HEK293 (cell line): ENCODE data around the gene ENAH.

ENCODE experiments used
- CTCF ChIP-seq: fragments of 450-650 bp; formaldehyde crosslinking; IDR thresholded peaks from 2 replicates; pipeline ENCODE4 v1.5.1; 2016; ENCODE audit warnings: missing biosample characterization, missing genetic modification characterization
- GLIS1 ChIP-seq: fragments of 450-650 bp; formaldehyde crosslinking; IDR thresholded peaks from 2 replicates; pipeline ENCODE4 v1.5.1; 2016; ENCODE audit warnings: missing biosample characterization, missing genetic modification characterization
- GLIS2 ChIP-seq: fragments of 450-650 bp; formaldehyde crosslinking; IDR thresholded peaks from 2 replicates; pipeline ENCODE4 v1.5.1; 2016; ENCODE audit warnings: missing biosample characterization, missing genetic modification characterization
- MZF1 ChIP-seq: fragments of 450-650 bp; formaldehyde crosslinking; IDR thresholded peaks from 2 replicates; pipeline ENCODE4 v1.5.1; 2017; ENCODE audit warnings: missing biosample characterization, missing genetic modification characterization, borderline replicate concordance
- OSR2 ChIP-seq: fragments of 450-650 bp; formaldehyde crosslinking; IDR thresholded peaks from 2 replicates; pipeline ENCODE4 v1.5.1; 2016; ENCODE audit warnings: missing biosample characterization, missing genetic modification characterization
- PRDM10 ChIP-seq: fragments of 450-650 bp; formaldehyde crosslinking; IDR thresholded peaks from 2 replicates; pipeline ENCODE4 v1.5.1; 2016; ENCODE audit warnings: missing biosample characterization, missing genetic modification characterization
- RBAK ChIP-seq: fragments of 450-650 bp; formaldehyde crosslinking; IDR thresholded peaks from 2 replicates; pipeline ENCODE4 v1.5.1; 2016; ENCODE audit warnings: missing biosample characterization, missing genetic modification characterization
- SCRT2 ChIP-seq: fragments of 450-650 bp; formaldehyde crosslinking; IDR thresholded peaks from 2 replicates; pipeline ENCODE4 v1.5.1; 2016; ENCODE audit warnings: missing biosample characterization, missing genetic modification characterization
- SP2 ChIP-seq: fragments of 450-650 bp; formaldehyde crosslinking; IDR thresholded peaks from 2 replicates; pipeline ENCODE4 v1.5.1; 2016; ENCODE audit warnings: missing biosample characterization, missing genetic modification characterization
- SP7 ChIP-seq: fragments of 450-650 bp; formaldehyde crosslinking; IDR thresholded peaks from 2 replicates; pipeline ENCODE4 v1.5.1; 2016; ENCODE audit warnings: missing biosample characterization, missing genetic modification characterization
- TCF7L2 ChIP-seq: IDR thresholded peaks from 2 replicates; pipeline ENCODE4 v1.6.1; 2011; ENCODE audit warnings: low read depth, mild to moderate bottlenecking, inconsistent platforms, low read length, moderate library complexity, borderline replicate concordance
- WT1 ChIP-seq: fragments of 450-650 bp; formaldehyde crosslinking; IDR thresholded peaks from 2 replicates; pipeline ENCODE4 v1.5.1; 2016; ENCODE audit warnings: missing biosample characterization, missing genetic modification characterization
- YY1 ChIP-seq: fragments of 450-650 bp; formaldehyde crosslinking; IDR thresholded peaks from 2 replicates; pipeline ENCODE4 v1.5.1; 2018; ENCODE audit warnings: missing biosample characterization, missing genetic modification characterization
- YY2 ChIP-seq: fragments of 450-650 bp; formaldehyde crosslinking; IDR thresholded peaks from 2 replicates; pipeline ENCODE4 v1.5.1; 2016; ENCODE audit warnings: missing biosample characterization, missing genetic modification characterization
- ZBTB8A ChIP-seq: fragments of 450-650 bp; formaldehyde crosslinking; IDR thresholded peaks from 2 replicates; pipeline ENCODE4 v1.5.1; 2016; ENCODE audit warnings: missing biosample characterization, missing genetic modification characterization
- ZNF16 ChIP-seq: fragments of 450-650 bp; formaldehyde crosslinking; IDR thresholded peaks from 2 replicates; pipeline ENCODE4 v1.5.1; 2016; ENCODE audit warnings: low read depth, missing biosample characterization, missing genetic modification characterization
- ZNF223 ChIP-seq: fragments of 450-650 bp; formaldehyde crosslinking; IDR thresholded peaks from 2 replicates; pipeline ENCODE4 v1.5.1; 2016; ENCODE audit warnings: missing biosample characterization, missing genetic modification characterization
- ZNF266 ChIP-seq: fragments of 450-650 bp; formaldehyde crosslinking; IDR thresholded peaks from 2 replicates; pipeline ENCODE4 v1.5.1; 2016; ENCODE audit warnings: missing biosample characterization, missing genetic modification characterization, low read depth
- ZNF341 ChIP-seq: fragments of 450-650 bp; formaldehyde crosslinking; IDR thresholded peaks from 2 replicates; pipeline ENCODE4; 2016; ENCODE audit warnings: low read depth, missing biosample characterization, missing genetic modification characterization
- ZNF362 ChIP-seq: fragments of 450-650 bp; formaldehyde crosslinking; IDR thresholded peaks from 2 replicates; pipeline ENCODE4 v1.5.1; 2016; ENCODE audit warnings: missing biosample characterization, missing genetic modification characterization
- ZNF394 ChIP-seq: fragments of 450-650 bp; formaldehyde crosslinking; IDR thresholded peaks from 2 replicates; pipeline ENCODE4 v1.5.1; 2016; ENCODE audit warnings: missing biosample characterization, missing genetic modification characterization, mild to moderate bottlenecking, moderate library complexity, borderline replicate concordance
- ZNF404 ChIP-seq: fragments of 450-650 bp; formaldehyde crosslinking; IDR thresholded peaks from 2 replicates; pipeline ENCODE4 v1.5.1; 2017; ENCODE audit warnings: missing biosample characterization, missing genetic modification characterization
- ZNF423 ChIP-seq: fragments of 450-650 bp; formaldehyde crosslinking; IDR thresholded peaks from 2 replicates; pipeline ENCODE4 v1.5.1; 2016; ENCODE audit warnings: missing biosample characterization, missing genetic modification characterization
- ZNF514 ChIP-seq: fragments of 450-650 bp; formaldehyde crosslinking; IDR thresholded peaks from 2 replicates; pipeline ENCODE4 v1.5.1; 2016; ENCODE audit warnings: missing biosample characterization, missing genetic modification characterization
- ZNF558 ChIP-seq: fragments of 450-650 bp; formaldehyde crosslinking; IDR thresholded peaks from 2 replicates; pipeline ENCODE4 v1.5.1; 2016; ENCODE audit warnings: missing biosample characterization, missing genetic modification characterization
- ZNF585B ChIP-seq: fragments of 450-650 bp; formaldehyde crosslinking; IDR thresholded peaks from 2 replicates; pipeline ENCODE4 v1.5.1; 2016; ENCODE audit warnings: missing biosample characterization, missing genetic modification characterization
- ZNF701 ChIP-seq: fragments of 450-650 bp; formaldehyde crosslinking; IDR thresholded peaks from 2 replicates; pipeline ENCODE4 v1.5.1; 2016; ENCODE audit warnings: missing biosample characterization, missing genetic modification characterization
- ZNF843 ChIP-seq: fragments of 450-650 bp; formaldehyde crosslinking; IDR thresholded peaks from 2 replicates; pipeline ENCODE4 v1.5.1; 2016; ENCODE audit warnings: missing biosample characterization, missing genetic modification characterization
- TF ChIP-seq, protein P1 (sequence below): fragments of 450-650 bp; formaldehyde crosslinking; IDR thresholded peaks from 2 replicates; pipeline ENCODE4 v1.5.1; 2016; ENCODE audit warnings: missing biosample characterization, missing genetic modification characterization, borderline replicate concordance
- TF ChIP-seq, protein P2 (sequence below): IDR thresholded peaks from 2 replicates; pipeline ENCODE4 v1.6.1; 2011; ENCODE audit warnings: mild to moderate bottlenecking, low read depth, low read length, borderline replicate concordance

ENAH gene

DNA sequence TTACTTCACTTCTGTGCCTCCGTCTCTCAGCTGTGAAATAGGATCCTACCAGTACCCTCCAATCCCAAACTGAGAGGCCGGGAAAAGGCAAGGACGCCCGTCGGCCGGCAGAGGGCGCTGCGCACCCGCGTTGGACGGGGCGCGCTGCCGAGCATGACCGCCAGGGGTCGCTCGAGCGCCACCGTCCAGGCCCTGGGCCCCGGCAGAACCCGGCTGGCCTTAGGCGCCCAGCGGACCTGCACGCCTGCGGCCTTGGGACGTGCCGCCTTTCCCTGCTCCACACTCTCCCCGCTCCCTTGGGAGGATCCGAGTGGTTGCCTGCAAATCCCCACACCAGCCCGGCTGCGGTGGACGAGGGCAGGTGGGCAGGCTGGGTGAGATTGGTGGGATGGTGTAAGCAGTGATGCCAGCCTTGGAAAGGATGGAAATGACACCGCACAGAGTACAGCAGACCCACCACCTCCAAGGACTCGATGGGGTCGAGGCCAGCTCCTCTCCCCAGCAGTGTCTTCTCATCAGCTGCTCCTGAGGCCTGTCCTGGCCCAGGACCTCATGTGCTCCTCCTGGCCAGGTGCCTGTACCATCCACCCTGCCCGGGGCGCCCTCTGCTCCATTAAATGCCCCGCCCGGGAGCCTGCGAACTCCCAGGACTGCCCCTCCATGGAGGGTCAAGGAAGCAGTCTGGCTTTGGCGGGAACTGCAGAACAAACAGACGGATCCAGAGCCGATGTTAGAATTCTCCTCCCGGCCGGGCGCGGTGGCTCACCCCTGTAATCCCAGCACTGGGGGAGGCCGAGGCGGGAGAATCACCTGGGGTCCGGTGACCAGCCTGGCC is 177.7 kb downstream of the ENAH start (continued):
- TF ChIP-seq ZNF362 (tag by site-specific recombination) (peak; percentile 51; the same call in 1 of the 2 replicates), ZNF585B (tag by site-specific recombination) (0 out of 2 replicates have a peak, but pooled peaks have one; percentile 4), PRDM10 (tag by site-specific recombination) (peak; percentile 64), ZNF16 (tag by site-specific recombination) (no peak), RBAK (tag by site-specific recombination) (no peak), SCRT2 (tag by site-specific recombination) (peak; percentile 80), YY1 (peak; percentile 63), YY2 (tag by site-specific recombination) (peak; percentile 75), CTCF (peak; percentile 100), ZNF404 (tag by site-specific recombination) (no peak), ZNF266 (tag by site-specific recombination) (no peak), ZNF341 (tag by site-specific recombination) (no peak), GLIS1 (peak; percentile 57), ZNF394 (tag by site-specific recombination) (peak; percentile 69; the same call in 1 of the 2 replicates), TCF7L2 (no peak), ZNF223 (tag by site-specific recombination) (0 out of 2 replicates have a peak, but pooled peaks have one; percentile 13), ZNF701 (tag by site-specific recombination) (no peak), GLIS2 (tag by site-specific recombination) (peak; percentile 59), OSR2 (tag by site-specific recombination) (peak; percentile 38; the same call in 1 of the 2 replicates), WT1 (peak; percentile 37; the same call in 1 of the 2 replicates), MZF1 (peak; percentile 69), SP7 (tag by site-specific recombination) (peak; percentile 88), ZNF843 (tag by site-specific recombination) (peak; percentile 57; the same call in 1 of the 2 replicates), ZNF514 (tag by site-specific recombination) (no peak), SP2 (tag by site-specific recombination) (no peak), ZBTB8A (tag by site-specific recombination) (peak; percentile 88), ZNF423 (tag by site-specific recombination) (peak; percentile 74), ZNF558 (no peak)
- TF ChIP-seq, protein P1, sequence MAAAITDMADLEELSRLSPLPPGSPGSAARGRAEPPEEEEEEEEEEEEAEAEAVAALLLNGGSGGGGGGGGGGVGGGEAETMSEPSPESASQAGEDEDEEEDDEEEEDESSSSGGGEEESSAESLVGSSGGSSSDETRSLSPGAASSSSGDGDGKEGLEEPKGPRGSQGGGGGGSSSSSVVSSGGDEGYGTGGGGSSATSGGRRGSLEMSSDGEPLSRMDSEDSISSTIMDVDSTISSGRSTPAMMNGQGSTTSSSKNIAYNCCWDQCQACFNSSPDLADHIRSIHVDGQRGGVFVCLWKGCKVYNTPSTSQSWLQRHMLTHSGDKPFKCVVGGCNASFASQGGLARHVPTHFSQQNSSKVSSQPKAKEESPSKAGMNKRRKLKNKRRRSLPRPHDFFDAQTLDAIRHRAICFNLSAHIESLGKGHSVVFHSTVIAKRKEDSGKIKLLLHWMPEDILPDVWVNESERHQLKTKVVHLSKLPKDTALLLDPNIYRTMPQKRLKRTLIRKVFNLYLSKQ (tag by site-specific recombination), result no peak
- TF ChIP-seq, protein P2, sequence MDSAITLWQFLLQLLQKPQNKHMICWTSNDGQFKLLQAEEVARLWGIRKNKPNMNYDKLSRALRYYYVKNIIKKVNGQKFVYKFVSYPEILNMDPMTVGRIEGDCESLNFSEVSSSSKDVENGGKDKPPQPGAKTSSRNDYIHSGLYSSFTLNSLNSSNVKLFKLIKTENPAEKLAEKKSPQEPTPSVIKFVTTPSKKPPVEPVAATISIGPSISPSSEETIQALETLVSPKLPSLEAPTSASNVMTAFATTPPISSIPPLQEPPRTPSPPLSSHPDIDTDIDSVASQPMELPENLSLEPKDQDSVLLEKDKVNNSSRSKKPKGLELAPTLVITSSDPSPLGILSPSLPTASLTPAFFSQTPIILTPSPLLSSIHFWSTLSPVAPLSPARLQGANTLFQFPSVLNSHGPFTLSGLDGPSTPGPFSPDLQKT, result no peak
